GM21515 (cell line): ENCODE measurements around the gene PLIN1.

ENCODE experiments used
- ATAC-seq: cut with Tn5 transposase; IDR thresholded peaks from one replicate; pipeline ENCODE4 v1.9.1; 2021; ENCODE audit not compliant: unreplicated experiment

PLIN1 gene

DNA sequence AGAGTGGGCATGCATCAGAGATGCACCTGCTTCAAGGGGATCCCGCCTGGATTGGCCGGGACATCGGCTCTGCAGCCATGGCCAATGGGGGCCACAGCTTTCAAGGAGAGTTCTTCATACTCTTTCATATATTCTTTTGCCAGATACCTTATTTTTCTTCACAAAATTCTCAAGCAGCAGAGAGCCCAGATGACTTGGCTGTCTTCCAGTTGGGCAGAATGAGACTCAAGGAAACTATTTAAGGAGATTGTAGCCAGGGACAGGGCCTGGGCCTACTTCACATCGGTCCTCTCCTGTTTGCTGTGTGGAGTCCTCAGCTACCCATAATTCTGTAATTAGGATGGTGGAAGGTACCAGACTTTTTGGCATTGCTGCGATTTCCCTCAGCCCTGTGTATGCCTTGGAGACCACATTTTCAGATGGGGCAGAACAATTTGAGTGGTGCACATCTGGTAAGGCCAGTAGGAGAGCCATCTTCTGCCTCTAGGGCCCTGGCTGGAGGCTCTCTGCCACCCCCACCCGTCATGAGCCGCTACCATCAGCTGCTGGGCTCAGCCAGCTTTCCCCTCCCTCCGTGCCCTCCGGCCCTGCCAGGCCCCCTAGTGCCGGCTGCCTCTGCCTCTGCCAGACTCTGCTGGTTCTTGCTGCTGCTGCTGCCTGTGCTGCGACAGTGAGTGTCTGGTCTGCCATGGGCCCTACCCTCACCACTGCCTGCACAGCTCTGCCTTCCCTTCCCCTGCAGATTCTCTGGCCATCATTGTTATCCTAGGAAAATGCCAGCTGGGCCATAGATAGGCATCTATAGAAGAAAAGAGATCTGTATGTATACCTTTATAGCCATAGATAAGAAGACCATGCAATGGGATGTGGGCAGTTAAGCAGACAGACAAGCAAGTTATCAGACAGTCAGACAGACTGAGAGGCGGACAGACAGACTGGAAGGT is 6.7 kb downstream of the PLIN1 start:
- ATAC-seq = no peak

DNA sequence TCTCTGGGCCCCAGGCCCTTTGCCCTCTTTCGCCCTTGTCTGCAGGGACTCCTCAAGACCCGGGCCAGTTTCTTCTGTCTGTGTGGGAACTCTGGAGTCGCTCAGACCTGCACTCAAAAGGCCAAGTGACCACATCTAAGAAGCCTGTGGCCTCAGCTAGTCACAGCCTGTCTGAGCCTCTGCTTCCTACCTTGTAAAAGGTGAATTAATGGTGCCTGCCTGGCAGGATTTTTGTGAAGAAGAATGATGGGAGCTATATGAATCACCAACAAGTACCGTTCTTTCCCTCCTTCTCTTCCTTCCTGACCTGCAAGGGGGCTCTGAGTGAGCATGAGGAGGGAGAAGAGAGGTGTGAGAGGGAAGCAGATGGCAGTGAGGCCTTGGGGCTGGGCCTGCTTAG is 7.5 kb downstream of the PLIN1 start:
- ATAC-seq = no peak

DNA sequence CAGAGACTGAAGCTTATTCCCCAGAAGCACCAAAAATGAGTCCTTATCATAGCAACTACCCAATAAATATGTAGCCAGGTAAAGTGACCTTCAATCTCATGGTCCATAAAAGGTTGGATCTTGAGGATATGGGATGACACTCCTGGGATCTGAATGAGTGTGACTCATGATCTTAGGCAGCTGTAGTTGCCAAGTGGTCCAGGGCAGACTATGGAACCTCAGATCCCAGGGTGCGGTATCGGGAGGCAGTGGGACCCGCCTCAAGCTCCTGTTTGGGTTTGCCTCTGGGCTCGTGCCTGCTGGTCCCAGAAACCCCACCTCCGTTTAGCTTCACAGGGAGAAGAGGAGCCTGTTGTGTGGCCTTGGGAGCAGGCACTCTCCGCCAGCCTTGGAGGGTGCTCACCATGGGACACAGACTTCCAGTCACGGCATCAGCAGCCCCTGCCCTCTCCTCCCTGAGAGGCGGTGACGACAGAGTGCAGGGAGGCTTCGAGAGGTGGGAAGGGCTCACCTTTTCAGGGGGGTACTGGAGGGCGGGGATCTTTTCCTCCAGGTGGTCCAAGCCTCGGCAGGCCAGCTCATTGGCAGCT is 8.1 kb downstream of the PLIN1 start:
- ATAC-seq = no peak

DNA sequence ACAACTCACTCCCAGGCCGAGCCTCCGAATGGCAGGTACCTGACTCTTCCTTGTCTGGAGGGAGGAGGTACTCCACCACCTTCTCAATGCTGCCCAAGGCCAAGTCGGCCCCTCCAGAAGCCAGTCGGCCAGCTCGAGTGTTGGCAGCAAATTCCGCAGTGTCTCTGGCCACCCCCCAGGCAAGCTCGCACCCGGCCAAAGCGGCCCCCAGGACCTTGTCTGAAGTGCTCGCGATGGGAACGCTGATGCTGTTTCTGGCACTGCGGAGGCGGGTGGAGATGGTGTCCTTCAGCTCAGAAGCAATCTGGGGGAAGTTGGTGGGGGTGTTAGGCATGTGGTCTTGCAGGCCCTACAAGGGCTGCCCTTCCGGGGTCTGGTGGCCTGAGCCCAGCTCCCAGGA is 9.2 kb downstream of the PLIN1 start:
- ATAC-seq = no peak

DNA sequence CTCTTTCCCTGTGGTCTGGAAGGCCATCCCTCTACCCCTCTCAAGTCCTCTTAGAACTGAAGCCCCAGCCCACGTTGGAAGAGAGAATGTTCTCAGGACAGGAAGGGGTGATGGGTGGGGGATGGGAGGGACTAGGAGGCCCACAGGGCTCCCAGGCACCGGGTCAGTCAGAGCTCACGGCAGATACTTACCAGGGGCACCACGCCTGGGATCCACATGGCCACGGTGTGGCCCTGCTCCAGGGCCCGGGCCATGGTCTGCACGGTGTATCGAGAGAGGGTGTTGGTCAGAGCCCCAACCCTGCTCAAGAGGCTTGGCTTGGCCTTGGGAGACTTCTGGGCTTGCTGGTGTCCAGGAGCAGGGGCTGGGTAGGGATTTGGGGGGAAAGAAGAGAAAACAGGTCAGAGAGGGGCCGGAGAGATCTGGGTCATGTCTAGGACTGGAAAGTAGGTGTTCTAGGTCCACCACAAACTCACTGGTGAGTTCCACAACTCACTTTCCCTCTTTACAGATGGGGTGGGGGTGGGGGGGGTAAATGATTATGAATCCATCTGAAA is 9.8 kb downstream of the PLIN1 start:
- no peak for ATAC-seq

DNA sequence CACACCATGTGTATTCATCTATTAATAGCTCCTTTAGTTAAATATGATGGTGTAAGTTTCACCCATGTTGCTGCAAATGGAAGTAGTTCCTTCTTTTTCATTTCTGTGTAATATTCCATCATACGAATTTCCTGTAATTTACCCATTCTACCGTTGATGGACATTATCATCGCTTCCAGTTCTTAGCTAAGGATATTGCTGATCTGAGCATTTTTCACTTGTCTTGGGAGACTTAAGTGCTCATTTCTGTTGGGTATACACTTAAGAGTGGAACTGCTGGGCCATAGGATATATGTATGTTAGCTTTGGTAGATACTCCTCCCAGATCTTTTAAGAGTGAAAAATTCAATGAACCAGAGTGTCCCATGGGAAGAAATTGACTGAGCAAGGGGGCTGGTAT is 11.0 kb downstream of the PLIN1 start:
- no peak for ATAC-seq

DNA sequence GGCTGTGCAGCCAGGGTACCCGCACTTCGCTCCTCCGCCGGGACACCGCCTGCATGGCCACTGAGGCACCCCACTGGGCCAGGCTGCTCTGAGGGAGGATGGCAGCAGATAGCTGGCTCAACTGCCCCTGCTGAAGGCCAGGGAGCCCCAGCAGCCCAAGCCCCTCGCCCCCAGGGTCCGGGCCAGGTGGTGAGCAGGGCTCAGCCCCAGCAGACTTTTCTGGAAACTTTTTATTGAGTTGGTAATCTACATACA is 11.5 kb downstream of the PLIN1 start:
- ATAC-seq = no peak

DNA sequence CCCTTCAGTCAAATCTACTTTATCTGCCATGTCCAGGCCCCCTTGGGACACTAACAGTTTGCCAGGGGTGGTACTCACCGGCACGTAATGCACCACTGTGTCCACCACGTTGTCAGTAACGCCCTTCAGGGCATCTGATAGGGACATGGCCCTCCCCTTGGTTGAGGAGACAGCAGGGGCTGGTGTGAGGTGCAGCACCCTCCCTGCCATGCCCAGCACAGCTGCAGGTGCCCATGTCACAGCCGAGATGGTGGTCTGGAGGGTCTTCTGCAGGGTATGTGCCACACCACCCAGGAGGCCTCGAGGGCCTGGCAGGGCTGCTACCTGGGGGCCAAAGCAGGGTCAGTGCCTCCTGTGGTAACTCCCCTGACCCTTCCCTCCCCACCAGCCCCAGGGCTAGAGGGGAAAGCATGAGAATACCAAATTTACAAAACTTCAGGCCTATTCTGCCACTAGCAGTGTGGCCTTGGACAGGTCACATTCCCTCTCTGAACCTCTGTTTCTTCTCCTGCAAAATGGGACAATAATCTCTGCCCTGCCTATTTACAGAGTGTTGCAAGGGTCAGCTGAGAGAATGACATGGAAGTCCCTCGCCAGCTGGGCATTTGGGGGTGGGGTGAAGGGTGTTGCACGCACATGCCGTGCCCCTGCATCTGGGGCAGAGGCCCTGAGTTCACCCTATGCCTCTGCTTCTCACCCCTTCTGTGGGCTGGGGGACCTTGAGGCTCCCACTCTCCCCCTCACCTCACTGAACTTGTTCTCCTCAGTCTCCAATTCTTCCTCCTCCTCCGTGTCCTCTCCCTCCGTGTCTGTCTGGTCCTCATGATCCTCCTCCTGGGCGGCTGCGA is 12.1 kb downstream of the PLIN1 start:
- no peak for ATAC-seq

DNA sequence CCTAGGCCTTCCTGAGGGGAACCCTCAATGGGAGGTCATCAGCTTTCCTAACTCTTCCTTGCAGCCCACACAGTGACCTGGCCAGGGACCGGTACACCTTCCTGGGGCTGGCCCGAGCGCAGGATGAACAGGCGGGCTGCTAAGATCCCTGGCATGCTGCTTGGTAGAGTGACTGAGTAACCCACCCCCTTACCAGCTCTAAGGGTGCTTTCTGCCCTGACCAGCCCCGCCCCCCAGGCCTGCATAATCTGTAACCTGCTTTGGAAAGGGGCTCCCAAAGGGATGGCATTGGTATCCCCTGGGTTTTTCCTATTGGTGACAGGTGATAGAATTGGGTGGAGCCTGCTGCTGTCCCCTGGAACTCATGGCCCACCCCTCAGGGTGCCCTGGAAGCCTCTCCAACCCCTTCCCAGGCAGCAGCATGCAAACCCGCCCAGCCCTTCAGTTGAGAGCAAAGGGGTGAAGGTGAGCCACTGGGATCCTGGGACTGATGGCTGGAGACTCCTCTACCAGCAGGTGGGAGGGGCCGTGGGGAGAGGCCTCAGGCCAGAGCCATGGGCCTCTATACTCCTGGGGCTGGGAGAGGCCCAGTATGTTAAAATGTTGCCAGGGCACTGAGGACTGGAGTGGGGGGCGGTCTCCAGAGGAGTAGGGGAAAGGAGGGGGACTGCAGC is 12.8 kb downstream of the PLIN1 start:
- no peak for ATAC-seq

DNA sequence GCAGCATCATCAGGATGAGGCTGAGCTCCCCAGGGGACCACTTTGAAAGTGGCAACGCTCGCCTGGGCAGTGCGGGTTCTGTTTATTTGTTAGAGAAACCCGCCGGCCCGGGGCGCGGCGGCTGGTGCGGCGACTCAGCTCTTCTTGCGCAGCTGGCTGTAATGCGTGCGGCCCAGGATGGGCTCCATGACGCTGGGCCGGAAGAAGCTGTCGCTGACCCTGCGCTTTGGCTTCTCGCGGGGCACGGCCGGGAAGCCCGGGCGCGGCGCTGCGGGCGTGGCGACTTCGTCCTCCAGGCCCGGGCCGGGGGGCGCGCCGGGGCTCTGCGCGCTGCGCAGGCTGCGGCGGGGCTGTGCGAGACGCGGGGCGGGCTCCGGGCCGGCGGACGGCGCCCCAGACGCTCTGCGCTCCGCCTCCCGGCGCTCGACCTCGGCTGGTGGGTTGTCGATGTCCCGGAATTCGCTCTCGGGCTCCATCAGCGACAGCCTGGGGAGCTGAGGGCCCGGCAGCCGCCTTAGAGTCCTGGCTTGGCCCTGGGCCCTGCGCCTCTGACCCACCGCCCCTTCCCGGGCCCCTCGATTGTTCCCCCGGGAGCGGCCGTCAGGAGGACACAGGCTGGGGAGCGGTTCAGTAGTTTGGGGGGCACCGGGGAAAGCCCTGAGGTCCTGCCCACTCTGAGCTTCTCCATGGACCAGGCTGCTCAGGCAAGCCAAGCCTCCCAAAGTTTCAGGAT is 13.6 kb downstream of the PLIN1 start:
- ATAC-seq = no peak

DNA sequence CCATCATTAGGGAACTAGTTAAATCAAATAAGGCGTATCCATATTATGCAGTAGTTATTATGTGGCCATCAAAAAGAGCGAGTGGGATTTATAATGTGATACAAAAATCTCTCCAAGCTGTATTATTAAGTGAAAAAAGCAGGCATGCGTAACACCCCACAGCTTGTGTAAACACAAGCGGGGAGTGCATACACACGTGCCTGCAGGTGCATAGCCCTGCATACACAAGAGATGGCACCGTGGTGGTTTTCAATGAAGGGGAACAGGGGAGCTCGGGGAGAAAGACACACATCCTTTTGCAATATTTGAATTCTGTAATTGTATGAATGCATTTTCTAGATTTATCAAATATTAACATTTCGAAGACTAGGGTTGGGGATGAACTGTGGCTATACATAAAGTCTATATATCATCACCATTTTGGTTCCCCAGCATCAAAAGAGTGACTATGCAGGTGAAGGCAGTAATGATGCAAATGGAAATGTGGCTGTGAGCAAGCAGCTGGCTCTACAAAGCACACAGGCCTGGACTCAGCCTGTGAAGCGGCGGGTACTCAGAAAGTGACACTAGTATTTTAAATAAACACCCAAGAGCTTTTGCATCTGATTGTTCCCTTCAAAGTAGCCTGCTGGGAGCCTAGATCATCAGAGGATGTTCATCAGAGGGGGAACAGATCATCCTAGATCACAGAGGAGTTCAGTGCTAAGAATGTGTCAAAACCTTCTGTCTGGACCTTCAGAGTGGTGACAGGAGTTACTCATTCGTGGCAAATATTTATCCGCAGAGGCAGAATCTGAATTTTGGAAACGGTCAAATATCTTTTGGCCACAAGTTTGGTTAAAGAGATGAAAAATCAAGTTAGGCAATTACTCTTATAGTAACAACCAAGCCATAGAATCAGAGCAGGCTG is 14.5 kb downstream of the PLIN1 start:
- ATAC-seq = no peak

DNA sequence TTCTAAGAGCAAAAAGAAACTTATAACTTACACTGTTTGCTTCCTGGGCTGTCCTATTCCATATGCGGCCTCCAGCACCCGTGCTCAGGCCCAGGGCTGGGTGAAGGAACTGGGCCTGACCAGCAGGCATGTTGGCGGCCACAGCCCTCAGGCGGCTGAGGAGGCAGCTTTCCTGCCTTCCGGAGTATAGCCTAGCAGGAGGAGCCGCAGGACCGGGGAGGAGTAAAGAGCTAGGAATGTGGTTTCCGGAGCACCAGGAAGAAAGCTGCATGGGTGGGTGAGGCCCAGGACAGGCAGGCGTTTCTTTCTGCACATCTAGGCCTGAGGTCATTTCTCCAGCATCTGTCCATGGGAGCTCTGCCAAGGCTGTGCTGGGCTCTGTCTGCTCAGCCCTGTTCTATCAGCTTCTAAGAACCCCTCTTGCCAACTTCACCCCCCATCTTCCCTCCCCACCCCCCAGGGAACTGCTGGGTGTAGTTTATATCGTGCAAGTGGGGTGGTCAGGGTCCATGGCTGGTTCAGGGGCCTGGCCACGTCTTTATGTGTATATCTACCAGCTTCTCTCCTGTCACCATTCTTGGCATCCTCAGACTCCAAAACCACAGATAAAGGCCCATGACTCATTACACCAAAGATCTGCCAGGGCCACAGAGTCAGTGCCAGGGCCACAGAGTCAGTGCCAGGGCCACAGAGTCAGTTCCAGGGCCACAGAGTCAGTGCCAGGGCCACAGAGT is 16.1 kb downstream of the PLIN1 start:
- ATAC-seq = no peak

DNA sequence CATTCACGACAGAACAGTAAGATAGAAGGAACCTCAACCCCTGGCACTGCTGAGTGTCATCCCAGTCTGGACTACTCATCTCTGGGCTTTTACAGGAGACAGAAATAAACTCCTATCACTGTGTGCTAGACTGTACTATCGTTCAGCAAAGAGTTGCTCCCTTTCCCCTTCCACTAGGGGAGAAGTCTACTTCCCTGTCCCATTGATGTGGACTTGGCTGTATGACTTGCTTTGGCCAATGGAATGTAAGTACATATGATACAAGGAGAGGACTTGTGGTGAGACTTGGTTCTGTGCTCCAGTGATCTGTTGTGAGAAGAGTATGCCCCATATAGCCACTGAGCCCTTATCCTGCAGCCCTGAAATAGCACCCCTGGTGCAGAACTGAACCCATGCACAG is 18.6 kb downstream of the PLIN1 start:
- no peak for ATAC-seq

DNA sequence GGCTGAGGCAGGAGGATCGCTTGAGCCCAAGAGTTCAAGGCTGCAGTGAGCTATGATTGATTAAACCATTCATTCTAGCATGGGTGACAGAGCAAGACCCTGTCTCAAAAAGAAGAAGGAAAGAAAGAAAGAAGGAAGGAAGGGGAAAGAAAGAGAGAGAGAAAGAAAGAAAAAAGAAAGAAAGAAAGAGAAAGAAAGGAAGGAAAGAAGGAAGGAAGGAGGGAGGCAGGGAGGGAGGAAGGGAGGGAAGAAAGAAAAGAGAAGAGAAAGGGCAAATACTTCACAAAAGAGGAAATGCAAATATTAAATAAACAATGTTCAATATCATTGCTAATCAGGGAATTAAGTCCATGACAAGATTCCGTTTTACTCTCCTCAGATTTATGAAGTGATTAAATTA is 19.9 kb downstream of the PLIN1 start:
- no peak for ATAC-seq

DNA sequence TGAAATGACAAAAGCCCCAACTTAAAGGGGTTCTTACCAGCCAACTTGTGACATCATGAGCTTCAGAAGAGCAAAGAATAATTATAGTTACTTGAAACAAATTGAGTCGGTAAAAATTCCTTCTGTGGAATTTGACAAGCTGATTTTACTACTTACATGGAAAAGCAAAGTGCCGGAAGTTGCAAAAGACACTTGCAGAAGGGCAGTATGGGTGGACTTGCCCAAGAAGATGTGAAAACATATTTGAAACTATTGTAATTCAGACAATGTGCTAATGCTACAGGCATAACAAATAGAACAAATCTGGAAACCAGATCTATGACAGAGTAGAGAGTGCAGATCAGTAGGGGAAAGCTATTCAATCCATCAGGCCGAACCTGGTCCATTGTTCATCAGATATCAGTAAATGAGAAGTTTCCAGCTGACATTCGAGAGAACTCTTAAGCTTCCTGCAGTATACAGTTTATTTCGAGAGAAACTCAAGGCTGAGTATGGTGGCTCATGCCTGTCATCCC is 21.4 kb downstream of the PLIN1 start:
- no peak for ATAC-seq

DNA sequence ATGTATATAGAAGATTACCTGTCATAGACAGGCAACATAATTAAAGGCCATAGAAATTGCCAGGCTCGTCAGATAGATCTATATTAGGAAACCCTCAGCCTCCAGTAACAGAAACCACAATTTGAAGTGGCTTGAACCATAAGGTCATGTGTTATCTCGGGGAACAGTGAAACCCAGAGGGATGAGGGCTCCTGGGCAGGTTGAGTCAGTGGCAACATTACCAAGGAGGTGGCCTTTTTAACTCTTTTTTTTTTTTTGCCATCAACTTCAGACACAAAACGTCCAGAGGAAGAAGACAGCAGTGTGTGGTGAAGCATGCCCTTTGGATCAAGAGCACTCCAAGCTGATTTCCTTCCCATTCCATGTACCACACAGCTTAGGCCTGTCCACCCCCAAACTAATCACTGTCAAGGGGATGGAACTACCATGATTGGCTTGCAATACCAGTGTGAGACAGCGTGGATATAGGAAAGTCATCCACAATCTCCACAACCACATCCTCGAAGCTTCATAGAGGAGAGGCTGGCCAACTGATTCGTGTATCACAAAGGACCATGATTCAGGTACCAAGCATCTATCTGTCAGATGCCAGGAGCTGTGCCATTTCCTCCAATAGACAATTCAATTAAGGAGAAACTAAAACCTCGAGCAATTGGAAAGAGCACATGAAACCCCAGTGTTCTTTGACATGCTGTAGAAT is 22.9 kb downstream of the PLIN1 start:
- no peak for ATAC-seq

DNA sequence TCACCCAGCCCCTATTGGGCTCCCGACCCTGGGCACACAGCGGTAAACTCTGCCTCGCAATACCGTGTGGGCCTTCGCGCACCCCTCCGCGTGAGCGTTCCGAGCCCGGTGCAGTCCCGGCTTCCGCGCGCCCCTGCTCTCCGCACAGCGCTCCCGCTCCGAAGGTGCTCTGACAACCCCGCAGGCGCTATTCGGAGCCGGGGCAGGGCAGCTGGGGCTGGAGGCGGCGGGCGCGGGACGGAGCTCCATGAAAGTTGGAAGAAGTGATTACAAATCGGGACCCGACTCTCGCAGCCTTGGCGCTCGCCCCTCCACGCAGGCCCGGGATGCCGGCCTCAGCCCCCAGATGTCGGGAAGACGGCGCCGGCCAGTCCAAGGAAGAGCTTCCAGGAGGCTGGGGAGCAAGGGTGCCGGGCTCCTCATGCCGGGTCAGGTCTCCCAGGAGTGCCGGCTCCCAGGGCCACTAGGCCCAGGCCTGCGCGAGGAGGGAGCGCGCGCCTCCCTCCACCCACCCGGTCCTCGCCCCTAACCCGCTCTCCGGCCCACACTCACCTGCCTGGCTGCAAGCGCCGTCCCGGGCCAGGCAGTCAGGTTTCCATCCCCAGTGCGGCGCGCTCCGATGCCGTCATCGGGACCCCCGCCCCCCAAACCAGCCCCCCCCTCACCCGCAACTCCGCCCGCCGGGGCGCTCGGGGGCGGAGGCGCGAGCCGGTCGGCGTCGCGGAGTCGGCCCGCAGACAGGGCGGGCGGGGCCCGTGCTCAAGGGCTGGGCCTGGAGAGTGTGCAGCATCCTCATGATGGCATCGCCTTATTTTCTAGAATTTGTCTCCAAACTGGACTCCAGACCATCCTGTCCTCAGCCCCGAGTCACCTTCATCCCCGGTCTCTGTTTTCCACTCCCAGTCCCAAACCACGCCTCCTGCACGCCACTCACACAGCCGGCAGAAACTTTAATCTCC is 24.0 kb downstream of the PLIN1 start, which contains the start of gene KIF7:
Gene KIF7 (minus strand): TSS at position 621 of the 959 bp plus-strand sequence. CDS start 2,537 bp downstream, outside the sequence.
- ATAC-seq = no peak
